SU-DHL-6 (cell line): ENCODE results near the gene GATC.
"Not testable (repeated sequence)": the region's sequence is repeated elsewhere in the genome, so short reads cannot be mapped to it uniquely, and the experiment has no call there.

ENCODE experiments used
- CTCF ChIP-seq: fragments of 200-600 bp; sonication (generic); IDR thresholded peaks from one replicate; pipeline ENCODE4 v1.5.1; 2017; ENCODE audit warnings: antibody characterized with exemption, mild to moderate bottlenecking, low read length, moderate library complexity; ENCODE audit not compliant: insufficient read depth, poor library complexity, severe bottlenecking
- EZH2phosphoT487 ChIP-seq: fragments of 200-600 bp; sonication (generic), shearing (Covaris generic); conservative IDR thresholded peaks from 2 replicates; pipeline ENCODE4 v1.6.1; 2018; ENCODE audit warnings: mild to moderate bottlenecking, antibody characterized with exemption, low read length, moderate library complexity, mixed read lengths

GRCh38 chr12:120446844-120447178 lies 567 bp downstream of the GATC start:
- not testable (repeated sequence) for TF ChIP-seq CTCF, EZH2phosphoT487
